Body of pancreas (tissue), 4 donors: ENCODE results near the gene SRXN1. TPM values are rescaled to one million over a fixed set of nuclear protein-coding genes. Genes with fewer than 3 reads are reported as not detected.

Source experiments
- ATAC-seq: fragments of 150-250 bp; one replicate; pipeline ENCODE4 v1.9.1; 2016
- DNase-seq, 4 donors: peaks; one replicate each; pipeline ENCODE4 v3.0.0-alpha.2; 2019
- H3K27ac ChIP-seq, 4 donors: fragments of 200-600 bp; sonication (generic); 1 replicate in 3 of 4; 2 replicates in 1 of 4; pipeline versions ENCODE4 v1.5.1 to v1.6.1; 2016 to 2019; ENCODE audit warnings: mild to moderate bottlenecking in 1 of 4, mixed read lengths in 1 of 4, moderate library complexity in 1 of 4
- H3K27me3 ChIP-seq, 2 donors: fragments of 200-600 bp; sonication (generic); one replicate each; pipeline ENCODE4 v1.6.0; 2016; ENCODE audit warnings: mild to moderate bottlenecking in 1 of 2
- H3K36me3 ChIP-seq, 2 donors: fragments of 200-600 bp; sonication (generic); replicated peaks in 1 of 2; 2 replicates each; pipeline ENCODE4 v1.5.1; 2016; ENCODE audit warnings: low read depth in 2 of 2; ENCODE audit not compliant: insufficient read depth in 1 of 2
- H3K4me1 ChIP-seq: fragments of 200-600 bp; sonication (generic); one replicate; pipeline ENCODE4 v1.6.0; 2016
- H3K4me3 ChIP-seq, 2 donors: fragments of 200-600 bp; sonication (generic); 1 replicate in 1 of 2; 2 replicates in 1 of 2; pipeline ENCODE4 v1.5.1; 2016 to 2019
- H3K9me3 ChIP-seq, 3 donors: fragments of 200-600 bp; sonication (generic); 1 replicate in 2 of 3; 2 replicates in 1 of 3; pipeline ENCODE4 v1.5.1; 2016
- POLR2A ChIP-seq, 3 donors: fragments of 450-650 bp; IDR thresholded peaks; one replicate each; pipeline ENCODE4 v1.6.1; 2016; ENCODE audit warnings: antibody characterized with exemption in 3 of 3, mild to moderate bottlenecking in 2 of 3
- WGBS, 2 donors: methylation state at CpG; one replicate each; pipeline ENCODE4 v1.1.5; 2017; 5-methylcytosine and 5-hydroxymethylcytosine counted together
- intact Hi-C: fragments of 100-400 bp; cut with DNase I; formaldehyde crosslinking; loops from one replicate; pipeline ENCODE4 v1.15.1; 2023
- total RNA-seq, 2 donors: library from RNA; depleted of rRNA; stranded (reverse); fragments of >200 nt; gene quantifications; one replicate each; pipeline ENCODE4 v1.1.0, GENCODE V29; 2016
- TF ChIP-seq, protein P1 (sequence below), 7 experiments: fragments of 450-650 bp in 4 of 7; fragments of 200-600 bp in 3 of 7; sonication (generic) in 3 of 7; IDR thresholded peaks; one replicate each; pipeline ENCODE4 v1.5.1; 2016 to 2019; ENCODE audit warnings: antibody characterized with exemption in 7 of 7

SRXN1 gene
- total RNA-seq, 2 donors from 2014 or later, result 7.9 to 9.9 TPM

DNA sequence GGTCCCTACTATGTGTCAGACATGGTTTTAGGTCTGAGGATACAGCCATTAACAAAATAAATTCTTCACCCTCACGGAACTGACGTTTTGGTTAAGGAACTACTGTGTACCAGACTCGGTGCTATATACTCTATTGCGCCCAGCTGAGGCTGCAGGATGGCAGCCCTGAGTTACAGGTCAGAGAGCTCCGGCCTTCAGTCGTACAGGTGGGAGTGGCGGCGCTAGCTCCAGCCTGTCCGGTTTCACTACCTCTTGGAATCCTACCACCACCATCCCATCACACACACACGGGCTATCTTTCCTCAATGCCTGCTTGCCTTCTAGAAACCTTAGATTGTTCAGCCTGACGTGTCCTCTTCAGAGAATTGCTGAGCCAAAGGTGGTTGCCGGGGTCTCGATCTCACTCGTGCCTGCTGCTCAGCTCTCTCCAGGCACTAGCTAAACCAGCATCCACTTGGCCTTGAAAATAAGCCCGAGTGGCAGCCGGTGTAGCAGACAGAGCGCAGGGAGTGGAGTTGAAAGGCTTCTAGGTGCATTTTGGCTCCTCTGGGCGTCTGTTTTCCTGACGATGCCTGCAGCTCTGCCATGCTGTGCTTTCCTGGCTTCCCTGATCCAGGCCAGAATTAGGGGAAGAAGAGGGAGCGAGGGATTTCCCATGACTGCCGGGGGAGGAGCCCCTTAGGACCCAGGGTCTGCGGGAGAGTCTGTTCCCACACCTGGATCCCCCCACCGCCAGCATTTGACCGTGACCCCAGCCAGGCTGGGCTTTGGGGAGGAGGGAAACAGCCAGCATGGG lies 41.8 kb downstream of the SRXN1 start:
- Histone ChIP-seq H3K4me1 (peaks cover 5% of the 10 kb centered on the region), H3K27ac (no peak overlapping the region), H3K9me3 (no peaks in the 10 kb centered on the region), H3K27me3 (peaks cover 0 to 26% of the 10 kb centered on the region in 2 donors), H3K36me3 (no peaks in the 10 kb centered on the region), H3K4me3 (no peak overlapping the region)
- TF ChIP-seq, protein P1, sequence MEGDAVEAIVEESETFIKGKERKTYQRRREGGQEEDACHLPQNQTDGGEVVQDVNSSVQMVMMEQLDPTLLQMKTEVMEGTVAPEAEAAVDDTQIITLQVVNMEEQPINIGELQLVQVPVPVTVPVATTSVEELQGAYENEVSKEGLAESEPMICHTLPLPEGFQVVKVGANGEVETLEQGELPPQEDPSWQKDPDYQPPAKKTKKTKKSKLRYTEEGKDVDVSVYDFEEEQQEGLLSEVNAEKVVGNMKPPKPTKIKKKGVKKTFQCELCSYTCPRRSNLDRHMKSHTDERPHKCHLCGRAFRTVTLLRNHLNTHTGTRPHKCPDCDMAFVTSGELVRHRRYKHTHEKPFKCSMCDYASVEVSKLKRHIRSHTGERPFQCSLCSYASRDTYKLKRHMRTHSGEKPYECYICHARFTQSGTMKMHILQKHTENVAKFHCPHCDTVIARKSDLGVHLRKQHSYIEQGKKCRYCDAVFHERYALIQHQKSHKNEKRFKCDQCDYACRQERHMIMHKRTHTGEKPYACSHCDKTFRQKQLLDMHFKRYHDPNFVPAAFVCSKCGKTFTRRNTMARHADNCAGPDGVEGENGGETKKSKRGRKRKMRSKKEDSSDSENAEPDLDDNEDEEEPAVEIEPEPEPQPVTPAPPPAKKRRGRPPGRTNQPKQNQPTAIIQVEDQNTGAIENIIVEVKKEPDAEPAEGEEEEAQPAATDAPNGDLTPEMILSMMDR (IDR thresholded peaks at IDR 0.05), result no peak
- TF ChIP-seq POLR2A (IDR thresholded peaks at IDR 0.05), result no peak
- ATAC-seq (no peak), DNase-seq (no peak)
- intact Hi-C loops, result no loop called here
- WGBS, 2 donors, result 19 to 21% methylated on average over 22 to 24 of the region's 24 CpGs

DNA sequence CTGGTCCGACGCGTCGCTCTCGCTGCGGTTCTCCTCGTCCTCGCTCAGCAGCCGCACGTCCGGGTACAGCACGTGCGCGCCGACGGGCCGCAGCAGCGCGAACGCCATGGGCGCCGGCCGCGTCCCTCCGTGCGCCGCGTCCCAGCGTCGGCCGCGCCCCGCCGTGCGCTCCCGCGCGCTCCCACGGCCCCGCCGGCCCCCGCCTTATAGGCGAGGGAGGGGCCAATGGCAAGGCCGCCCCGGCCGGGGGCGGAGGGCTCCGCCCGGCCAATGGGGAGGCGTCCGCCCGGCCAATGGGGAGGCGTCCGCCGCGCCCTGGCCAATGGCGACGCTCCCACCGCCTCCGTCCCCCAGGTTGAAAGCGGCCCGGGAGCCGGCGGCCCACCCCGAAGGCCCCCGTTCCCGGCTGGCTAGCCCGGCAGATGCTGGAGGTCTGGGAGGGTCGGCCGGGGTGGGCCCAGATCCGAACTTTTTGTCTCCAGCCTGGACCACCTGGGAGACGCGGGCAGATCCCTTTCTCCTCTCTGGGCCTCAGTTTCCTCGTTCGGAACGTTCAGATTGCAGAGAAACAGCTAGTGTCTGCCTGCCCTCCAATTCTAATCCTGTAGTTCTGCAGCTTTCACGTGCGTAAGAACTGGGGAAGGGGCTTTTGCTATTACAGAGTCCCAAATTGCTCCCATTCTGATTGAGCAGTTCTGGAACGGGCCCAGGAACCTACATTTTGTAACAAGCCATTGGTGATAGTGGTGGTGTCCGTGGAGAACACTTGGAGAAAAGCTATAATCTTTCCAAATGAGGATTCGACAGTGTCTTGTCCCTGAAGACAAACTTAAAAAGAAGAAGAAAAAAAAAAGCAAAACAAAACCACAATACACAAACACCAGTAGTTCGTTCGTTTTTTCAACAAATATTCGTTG lies 42.6 kb downstream of the SRXN1 start, which contains the start of gene TCF15:
TCF15 (minus strand) TSS at position 180 of the 917 bp plus-strand sequence; CDS start at position 108, 72 bp downstream.
- H3K27me3 ChIP-seq, result peaks cover 0 to 26% of the 10 kb centered on the region in 2 donors
- DNase-seq (peak in 1 of 4 donors; percentile 9), ATAC-seq (peak; percentile 57)
- intact Hi-C loops, result no loop called here
- WGBS, 2 donors, result 11 to 45% methylated on average over 7 to 37 of the region's 84 CpGs
- H3K4me1 ChIP-seq, result peaks cover 5% of the 10 kb centered on the region
- no peaks in the 10 kb centered on the region for H3K36me3 ChIP-seq
- H3K4me3 ChIP-seq, result no peak within 1 kb of the TSS
- no peak within 1 kb of the TSS for H3K27ac ChIP-seq
- no peaks in the 10 kb centered on the region for H3K9me3 ChIP-seq
- TF ChIP-seq, protein P1 (IDR thresholded peaks at IDR 0.05), result no peak
- no peak for TF ChIP-seq POLR2A (IDR thresholded peaks at IDR 0.05)

DNA sequence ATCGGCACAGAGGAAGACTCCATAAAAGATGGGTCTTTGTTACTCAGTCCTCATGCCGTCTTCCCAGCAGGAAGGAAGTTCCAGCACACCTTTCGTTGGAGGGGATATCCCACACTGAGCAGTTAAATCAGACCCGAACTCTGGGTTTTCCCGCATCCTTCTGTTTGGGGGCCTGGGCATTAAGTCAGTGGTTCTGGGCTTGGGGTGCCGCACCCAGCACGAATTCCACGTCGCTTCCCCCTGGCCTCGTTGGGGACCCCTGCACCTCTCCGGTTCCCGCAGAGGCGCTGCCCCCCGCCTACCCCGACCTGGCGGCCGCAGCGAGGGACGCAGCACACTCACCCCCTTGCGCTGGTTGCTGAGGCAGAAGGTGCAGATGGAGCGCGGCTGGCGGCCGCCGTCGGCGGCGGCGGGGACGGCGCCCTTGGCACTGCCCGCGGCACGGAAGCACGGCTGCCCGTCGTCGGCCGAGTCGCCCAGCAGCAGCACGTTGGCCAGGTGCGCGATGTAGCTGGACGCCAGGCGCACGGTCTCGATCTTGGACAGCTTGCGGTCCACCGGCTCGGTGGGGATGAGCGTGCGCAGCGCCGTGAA lies 43.5 kb downstream of the SRXN1 start:
- ATAC-seq (peak; percentile 28), DNase-seq (no peak)
- no peak for TF ChIP-seq POLR2A (IDR thresholded peaks at IDR 0.05)
- TF ChIP-seq, protein P1 (IDR thresholded peaks at IDR 0.05), result no peak
- no peaks in the 10 kb centered on the region for H3K36me3 ChIP-seq
- no peaks in the 10 kb centered on the region for H3K9me3 ChIP-seq
- no peak overlapping the region for H3K4me3 ChIP-seq
- 7 to 21% methylated on average over 8 to 52 of the region's 54 CpGs for WGBS, 2 donors
- no peak overlapping the region for H3K27ac ChIP-seq
- intact Hi-C loops, result no loop called here
- peaks cover 0 to 26% of the 10 kb centered on the region in 2 donors for H3K27me3 ChIP-seq
- peaks cover 5% of the 10 kb centered on the region for H3K4me1 ChIP-seq

DNA sequence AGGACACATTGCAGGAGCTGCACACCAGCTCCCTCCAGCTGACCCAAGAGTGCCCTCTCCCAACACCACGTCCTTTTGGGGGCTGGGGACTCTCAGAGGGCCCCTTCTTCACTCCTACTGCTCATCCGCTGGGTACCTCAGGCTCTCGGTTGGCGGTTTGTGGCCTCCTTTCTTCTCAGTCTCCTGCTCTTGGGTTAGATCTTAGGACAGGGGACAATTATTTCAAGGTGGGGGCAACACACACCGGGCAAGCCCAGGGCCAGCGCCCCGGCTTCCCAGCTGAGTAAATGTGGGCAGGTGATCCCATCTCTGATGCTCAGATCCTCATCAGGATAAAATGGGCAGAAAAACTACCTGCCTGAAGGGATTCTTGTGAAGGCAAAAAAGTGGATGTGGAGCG lies 44.0 kb downstream of the SRXN1 start:
- 63 to 70% methylated on average over 6 to 8 of the region's 8 CpGs for WGBS, 2 donors
- no peak for DNase-seq
- TF ChIP-seq, protein P1 (IDR thresholded peaks at IDR 0.05), result no peak
- no peak for TF ChIP-seq POLR2A (IDR thresholded peaks at IDR 0.05)
- Histone ChIP-seq H3K4me1 (peaks cover 5% of the 10 kb centered on the region), H3K36me3 (no peaks in the 10 kb centered on the region), H3K27ac (no peak overlapping the region), H3K4me3 (no peak overlapping the region), H3K27me3 (peaks cover 0 to 26% of the 10 kb centered on the region in 2 donors), H3K9me3 (no peaks in the 10 kb centered on the region)
- no peak for ATAC-seq
- intact Hi-C loops, result no loop called here
